Measurements from ENCODE around the gene RHBDD2.
"Not testable (repeated sequence)": the region's sequence is repeated elsewhere in the genome, so short reads cannot be mapped to it uniquely, and the experiment has no call there.

RHBDD2 gene

DNA sequence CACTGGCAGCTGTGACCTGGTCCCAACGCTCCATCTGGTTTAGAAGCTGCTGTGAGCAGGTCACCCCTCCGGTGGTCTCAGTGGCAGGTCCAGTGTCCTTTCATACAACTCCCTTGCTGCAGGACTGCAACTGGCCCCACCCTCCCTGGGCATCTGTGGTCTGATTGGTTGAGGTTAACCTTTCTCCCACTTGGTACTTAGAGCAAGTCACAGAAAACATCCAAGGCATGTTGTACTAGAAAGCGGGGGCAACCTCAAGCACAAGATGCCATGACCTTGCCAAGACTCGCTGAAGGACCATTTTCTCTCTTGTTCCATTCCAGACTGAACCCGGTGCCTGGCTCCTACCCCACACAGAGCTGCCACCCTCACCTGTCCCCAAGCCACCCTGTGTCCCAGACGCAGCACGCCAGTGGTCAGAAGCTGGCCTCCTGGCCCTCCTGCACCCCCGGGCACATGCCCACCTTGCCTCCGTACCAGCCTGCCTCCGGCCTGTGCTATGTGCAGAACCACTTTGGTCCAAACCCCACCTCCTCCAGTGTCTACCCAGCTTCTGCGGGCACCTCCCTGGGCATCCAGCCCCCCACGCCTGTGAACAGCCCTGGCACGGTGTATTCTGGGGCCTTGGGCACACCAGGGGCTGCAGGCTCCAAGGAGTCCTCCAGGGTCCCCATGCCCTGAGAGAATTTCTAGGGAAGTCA, 9.0 kb downstream of the RHBDD2 start:
- Histone ChIP-seq H3K27ac (ENCODE audit: insufficient read depth, low read length, poor library complexity, severe bottlenecking) (no peak overlapping the region), H3K4me3 (ENCODE audit: insufficient read depth, low read depth, low read length, poor library complexity, severe bottlenecking) (no peak overlapping the region), H3K36me3 (ENCODE audit: control insufficient read depth, insufficient read depth, low read length) (peaks cover 43% of the 10 kb centered on the region), H3K9me3 (ENCODE audit: control insufficient read depth, low read length) (no peaks in the 10 kb centered on the region), H3K27me3 (replicated peaks; ENCODE audit: control insufficient read depth, insufficient read depth, low read length, poor library complexity, severe bottlenecking) (no peaks in the 10 kb centered on the region), H3K4me1 (ENCODE audit: control insufficient read depth, insufficient read depth, low read length, poor library complexity, severe bottlenecking) (no peaks in the 10 kb centered on the region)
- no peak for DNase-seq

DNA sequence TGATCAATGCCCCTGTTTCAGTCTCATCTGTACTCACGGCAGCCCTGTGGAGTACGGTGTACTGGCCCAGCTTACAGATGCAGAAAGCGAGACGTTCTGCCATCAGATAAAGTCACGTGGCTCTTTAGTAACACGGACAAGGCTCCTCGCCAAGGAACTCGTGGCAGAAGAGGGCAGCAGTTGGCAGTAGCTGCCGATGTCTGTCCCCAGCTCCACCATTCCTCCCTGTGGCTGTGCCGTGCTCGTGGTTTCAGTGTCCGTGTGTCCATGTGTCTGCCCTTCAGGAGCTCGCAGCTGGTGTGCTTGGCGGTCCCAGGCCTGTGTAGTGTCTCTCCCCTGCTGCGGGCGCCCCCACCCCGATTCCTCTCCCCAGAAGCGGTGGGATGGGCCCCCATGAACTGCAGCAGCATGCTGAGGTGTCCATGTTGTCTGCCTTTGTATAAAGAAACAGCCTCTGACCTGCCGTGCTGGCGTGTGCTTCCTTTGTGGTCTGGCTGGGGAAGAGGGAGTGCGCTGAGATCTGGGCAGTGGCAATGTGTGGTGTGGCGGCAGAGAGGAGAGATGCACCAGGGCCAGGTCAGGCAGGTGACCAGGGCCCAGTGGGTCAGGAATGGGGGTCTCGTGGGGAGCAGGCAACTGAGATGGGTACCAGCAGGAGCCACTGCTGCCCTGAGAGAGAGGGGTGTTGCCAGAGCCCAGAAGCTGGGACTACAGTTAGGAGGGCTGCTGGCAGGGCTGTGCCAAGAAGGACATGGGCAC, 9.8 kb downstream of the RHBDD2 start:
- Histone ChIP-seq H3K27me3 (replicated peaks; ENCODE audit: control insufficient read depth, insufficient read depth, low read length, poor library complexity, severe bottlenecking) (no peaks in the 10 kb centered on the region), H3K4me1 (ENCODE audit: control insufficient read depth, insufficient read depth, low read length, poor library complexity, severe bottlenecking) (no peaks in the 10 kb centered on the region), H3K9me3 (ENCODE audit: control insufficient read depth, low read length) (no peaks in the 10 kb centered on the region), H3K27ac (ENCODE audit: insufficient read depth, low read length, poor library complexity, severe bottlenecking) (no peak overlapping the region), H3K4me3 (ENCODE audit: insufficient read depth, low read depth, low read length, poor library complexity, severe bottlenecking) (no peak overlapping the region), H3K36me3 (ENCODE audit: control insufficient read depth, insufficient read depth, low read length) (peaks cover 41% of the 10 kb centered on the region)
- DNase-seq: no peak

GRCh38 chr7:75889223-75889825, 10.5 kb downstream of the RHBDD2 start:
- Histone ChIP-seq H3K4me3 (ENCODE audit: insufficient read depth, low read depth, low read length, poor library complexity, severe bottlenecking) (no peak overlapping the region), H3K4me1 (ENCODE audit: control insufficient read depth, insufficient read depth, low read length, poor library complexity, severe bottlenecking) (no peaks in the 10 kb centered on the region), H3K27me3 (replicated peaks; ENCODE audit: control insufficient read depth, insufficient read depth, low read length, poor library complexity, severe bottlenecking) (no peaks in the 10 kb centered on the region), H3K9me3 (ENCODE audit: control insufficient read depth, low read length) (no peaks in the 10 kb centered on the region), H3K27ac (ENCODE audit: insufficient read depth, low read length, poor library complexity, severe bottlenecking) (no peak overlapping the region), H3K36me3 (ENCODE audit: control insufficient read depth, insufficient read depth, low read length) (peaks cover 36% of the 10 kb centered on the region)
- DNase-seq: no peak

GRCh38 chr7:75889826-75890225, 11.0 kb downstream of the RHBDD2 start:
- Histone ChIP-seq H3K36me3 (ENCODE audit: control insufficient read depth, insufficient read depth, low read length) (peaks cover 33% of the 10 kb centered on the region), H3K9me3 (ENCODE audit: control insufficient read depth, low read length) (no peaks in the 10 kb centered on the region), H3K4me3 (ENCODE audit: insufficient read depth, low read depth, low read length, poor library complexity, severe bottlenecking) (no peak overlapping the region), H3K27me3 (replicated peaks; ENCODE audit: control insufficient read depth, insufficient read depth, low read length, poor library complexity, severe bottlenecking) (no peaks in the 10 kb centered on the region), H3K4me1 (ENCODE audit: control insufficient read depth, insufficient read depth, low read length, poor library complexity, severe bottlenecking) (no peaks in the 10 kb centered on the region), H3K27ac (ENCODE audit: insufficient read depth, low read length, poor library complexity, severe bottlenecking) (no peak overlapping the region)
- DNase-seq: no peak

DNA sequence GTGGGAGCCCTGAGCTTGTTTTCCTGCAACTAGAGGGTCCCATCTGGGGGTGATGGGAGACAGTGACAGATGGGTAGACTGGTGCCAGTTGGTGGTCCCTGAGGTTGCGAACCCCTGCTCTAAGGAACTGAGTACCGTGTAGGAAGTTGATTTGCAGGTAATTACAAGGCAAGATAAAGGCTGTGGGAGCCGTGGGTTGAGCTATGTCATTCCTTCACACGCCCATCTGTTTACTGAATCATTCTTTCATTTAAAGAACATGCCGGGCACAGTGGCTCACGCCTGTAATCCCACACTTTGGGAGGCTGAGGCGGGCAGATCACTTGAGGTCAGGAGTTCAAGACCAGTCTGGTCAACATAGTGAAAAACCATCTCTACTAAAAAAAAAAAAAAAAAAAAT, 12.4 kb downstream of the RHBDD2 start:
- not testable (repeated sequence) for H3K27ac ChIP-seq (ENCODE audit: insufficient read depth, low read length, poor library complexity, severe bottlenecking); H3K4me3 ChIP-seq (ENCODE audit: insufficient read depth, low read depth, low read length, poor library complexity, severe bottlenecking); H3K27me3 ChIP-seq (replicated peaks; ENCODE audit: control insufficient read depth, insufficient read depth, low read length, poor library complexity, severe bottlenecking); H3K9me3 ChIP-seq (ENCODE audit: control insufficient read depth, low read length); H3K4me1 ChIP-seq (ENCODE audit: control insufficient read depth, insufficient read depth, low read length, poor library complexity, severe bottlenecking); DNase-seq
- peaks cover 21% of the 10 kb centered on the region for H3K36me3 ChIP-seq (ENCODE audit: control insufficient read depth, insufficient read depth, low read length)

- no peaks in the 10 kb centered on the region for H3K9me3 ChIP-seq (ENCODE audit: control insufficient read depth, low read length)
- H3K4me3 ChIP-seq (ENCODE audit: insufficient read depth, low read depth, low read length, poor library complexity, severe bottlenecking): no peak overlapping the region
- H3K4me1 ChIP-seq (ENCODE audit: control insufficient read depth, insufficient read depth, low read length, poor library complexity, severe bottlenecking): no peaks in the 10 kb centered on the region
- no peak for DNase-seq
- H3K27ac ChIP-seq (ENCODE audit: insufficient read depth, low read length, poor library complexity, severe bottlenecking): no peak overlapping the region
- peaks cover 19% of the 10 kb centered on the region for H3K36me3 ChIP-seq (ENCODE audit: control insufficient read depth, insufficient read depth, low read length)
- H3K27me3 ChIP-seq (replicated peaks; ENCODE audit: control insufficient read depth, insufficient read depth, low read length, poor library complexity, severe bottlenecking): no peaks in the 10 kb centered on the region
These were observed 13.1 kb downstream of the RHBDD2 start for GRCh38 chr7:75891815-75892411.

- Histone ChIP-seq H3K9me3 (ENCODE audit: control insufficient read depth, low read length) (no peaks in the 10 kb centered on the region), H3K27me3 (replicated peaks; ENCODE audit: control insufficient read depth, insufficient read depth, low read length, poor library complexity, severe bottlenecking) (no peaks in the 10 kb centered on the region), H3K4me3 (ENCODE audit: insufficient read depth, low read depth, low read length, poor library complexity, severe bottlenecking) (no peak overlapping the region), H3K27ac (ENCODE audit: insufficient read depth, low read length, poor library complexity, severe bottlenecking) (no peak overlapping the region), H3K36me3 (ENCODE audit: control insufficient read depth, insufficient read depth, low read length) (peaks cover 16% of the 10 kb centered on the region), H3K4me1 (ENCODE audit: control insufficient read depth, insufficient read depth, low read length, poor library complexity, severe bottlenecking) (no peaks in the 10 kb centered on the region)
- DNase-seq: no peak
These were observed 13.9 kb downstream of the RHBDD2 start for GRCh38 chr7:75892634-75893272.

DNA sequence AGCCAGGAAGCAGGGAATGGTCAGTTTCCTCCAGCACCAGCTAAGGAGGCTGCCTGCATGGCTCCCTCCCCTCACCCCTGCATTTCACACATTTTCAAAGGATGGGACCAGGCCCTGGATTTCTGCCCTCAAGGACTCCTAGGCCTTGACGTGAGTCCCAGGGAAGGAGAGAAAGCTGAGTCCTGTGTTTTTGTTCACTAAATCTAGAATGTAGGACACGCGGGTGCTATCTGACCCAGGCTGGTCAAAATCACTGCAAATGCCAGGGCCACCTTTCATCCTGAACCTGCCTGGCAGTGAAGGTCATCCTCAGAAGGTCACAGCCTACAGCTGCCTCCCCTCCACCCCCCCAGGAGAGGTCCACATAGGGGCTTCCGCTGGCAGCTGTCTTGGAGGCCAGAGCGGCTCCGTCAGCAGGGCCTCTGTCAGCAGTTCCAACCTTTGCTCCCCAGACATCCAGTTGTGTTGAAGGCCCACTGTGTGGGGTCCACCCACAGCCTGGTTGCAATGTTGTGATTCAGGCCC, 18.0 kb downstream of the RHBDD2 start:
- Histone ChIP-seq H3K27me3 (replicated peaks; ENCODE audit: control insufficient read depth, insufficient read depth, low read length, poor library complexity, severe bottlenecking) (no peaks in the 10 kb centered on the region), H3K4me1 (ENCODE audit: control insufficient read depth, insufficient read depth, low read length, poor library complexity, severe bottlenecking) (no peaks in the 10 kb centered on the region), H3K4me3 (ENCODE audit: insufficient read depth, low read depth, low read length, poor library complexity, severe bottlenecking) (no peak overlapping the region)

DNA sequence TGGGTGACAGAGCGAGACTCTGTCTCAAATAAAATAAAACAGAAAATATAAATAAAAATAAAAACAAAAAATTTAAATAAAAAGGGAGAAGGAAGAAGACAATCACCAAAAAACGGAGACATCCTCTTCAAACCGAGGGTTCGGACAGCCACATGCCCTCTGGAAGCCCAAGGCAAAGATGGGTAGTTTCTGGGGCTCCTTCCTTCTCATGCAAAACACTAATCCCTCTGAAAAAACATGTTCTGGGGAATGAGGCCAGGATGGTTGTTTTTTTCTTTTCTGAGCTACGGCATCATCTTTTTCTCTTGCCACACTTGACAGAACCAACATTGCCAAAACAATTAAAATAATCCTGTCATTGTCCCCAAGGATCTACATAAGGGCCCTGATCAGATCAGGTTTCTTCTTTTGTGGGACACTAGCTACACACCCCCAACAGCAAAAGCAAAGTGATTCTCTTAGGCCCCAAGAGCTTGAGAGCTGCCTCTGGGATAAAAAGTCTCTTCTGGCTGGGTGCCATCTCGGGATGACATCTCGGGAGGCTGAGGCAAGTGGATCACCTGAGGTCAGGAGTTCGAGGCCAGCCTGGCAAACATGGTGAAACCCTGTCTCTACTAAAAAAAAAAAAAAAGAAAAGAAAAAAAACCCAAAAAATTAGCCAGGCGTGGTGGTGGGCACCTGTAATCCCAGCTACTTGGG, 21.9 kb downstream of the RHBDD2 start:
- no peak for DNase-seq
- H3K4me1 ChIP-seq (ENCODE audit: control insufficient read depth, insufficient read depth, low read length, poor library complexity, severe bottlenecking): no peaks in the 10 kb centered on the region
- H3K9me3 ChIP-seq (ENCODE audit: control insufficient read depth, low read length): no peaks in the 10 kb centered on the region
- H3K27me3 ChIP-seq (replicated peaks; ENCODE audit: control insufficient read depth, insufficient read depth, low read length, poor library complexity, severe bottlenecking): no peaks in the 10 kb centered on the region
- H3K4me3 ChIP-seq (ENCODE audit: insufficient read depth, low read depth, low read length, poor library complexity, severe bottlenecking): no peak overlapping the region
- no peaks in the 10 kb centered on the region for H3K36me3 ChIP-seq (ENCODE audit: control insufficient read depth, insufficient read depth, low read length)
- no peak overlapping the region for H3K27ac ChIP-seq (ENCODE audit: insufficient read depth, low read length, poor library complexity, severe bottlenecking)

More for the DNA sequence above, 18.0 kb downstream of the RHBDD2 start:
- no peaks in the 10 kb centered on the region for H3K9me3 ChIP-seq (ENCODE audit: control insufficient read depth, low read length)
- no peak overlapping the region for H3K27ac ChIP-seq (ENCODE audit: insufficient read depth, low read length, poor library complexity, severe bottlenecking)
- no peaks in the 10 kb centered on the region for H3K36me3 ChIP-seq (ENCODE audit: control insufficient read depth, insufficient read depth, low read length)
- DNase-seq: no peak
